ENCODE results near the gene HPSE2. TPM values are rescaled to one million over a fixed set of nuclear protein-coding genes. Genes with fewer than 3 reads are reported as not detected.

HPSE2 gene
- total and polyA plus RNA-seq, 8 donors: 0.04 to 1.1 (median 0.05) TPM; not detected in 5

DNA sequence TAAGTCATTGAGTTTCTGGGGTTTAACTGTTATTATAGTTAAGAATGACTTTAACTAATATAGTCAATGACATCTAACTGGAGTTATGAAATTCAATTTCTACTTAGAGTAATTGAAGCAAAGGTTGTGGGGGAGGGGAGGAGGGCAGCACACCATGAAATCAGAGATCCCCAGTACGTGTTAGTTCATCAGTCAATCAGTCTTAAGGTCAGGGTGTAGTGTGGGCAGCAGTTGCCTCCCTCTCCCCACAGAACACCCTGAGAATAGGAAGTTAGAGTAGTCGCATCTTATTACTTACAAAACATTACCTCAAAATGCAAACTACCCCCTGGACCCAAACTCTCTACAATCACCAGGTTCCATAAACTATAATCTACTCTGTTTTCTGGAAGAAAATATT lies 781.9 kb downstream of the HPSE2 start:
- no peak for FAIRE-seq
- WGBS, 2 donors: 80 to 91% methylated on average over 2 of the region's 2 CpGs
- TF ChIP-seq, protein P1, sequence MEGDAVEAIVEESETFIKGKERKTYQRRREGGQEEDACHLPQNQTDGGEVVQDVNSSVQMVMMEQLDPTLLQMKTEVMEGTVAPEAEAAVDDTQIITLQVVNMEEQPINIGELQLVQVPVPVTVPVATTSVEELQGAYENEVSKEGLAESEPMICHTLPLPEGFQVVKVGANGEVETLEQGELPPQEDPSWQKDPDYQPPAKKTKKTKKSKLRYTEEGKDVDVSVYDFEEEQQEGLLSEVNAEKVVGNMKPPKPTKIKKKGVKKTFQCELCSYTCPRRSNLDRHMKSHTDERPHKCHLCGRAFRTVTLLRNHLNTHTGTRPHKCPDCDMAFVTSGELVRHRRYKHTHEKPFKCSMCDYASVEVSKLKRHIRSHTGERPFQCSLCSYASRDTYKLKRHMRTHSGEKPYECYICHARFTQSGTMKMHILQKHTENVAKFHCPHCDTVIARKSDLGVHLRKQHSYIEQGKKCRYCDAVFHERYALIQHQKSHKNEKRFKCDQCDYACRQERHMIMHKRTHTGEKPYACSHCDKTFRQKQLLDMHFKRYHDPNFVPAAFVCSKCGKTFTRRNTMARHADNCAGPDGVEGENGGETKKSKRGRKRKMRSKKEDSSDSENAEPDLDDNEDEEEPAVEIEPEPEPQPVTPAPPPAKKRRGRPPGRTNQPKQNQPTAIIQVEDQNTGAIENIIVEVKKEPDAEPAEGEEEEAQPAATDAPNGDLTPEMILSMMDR (IDR thresholded peaks at IDR 0.05): no peak

DNA sequence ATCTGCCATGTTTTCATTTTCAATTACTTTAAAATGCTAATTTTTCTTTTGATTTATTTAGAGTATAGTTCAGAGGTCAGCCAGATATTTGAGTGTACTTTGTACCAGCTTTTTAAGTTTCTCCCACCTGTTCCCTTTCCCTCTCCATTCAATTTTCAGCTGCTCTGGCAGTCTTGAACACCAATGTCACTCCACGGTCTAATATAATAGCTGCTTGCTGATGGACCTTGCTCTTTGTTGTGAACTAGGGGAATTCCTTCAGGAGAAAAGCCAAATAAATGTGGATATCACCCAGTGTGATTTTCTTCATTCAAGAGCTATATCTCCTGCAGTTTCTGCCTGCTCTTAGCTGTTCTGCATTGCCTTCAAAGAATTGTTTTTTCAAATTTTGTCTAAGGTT lies 785.0 kb downstream of the HPSE2 start:
- FAIRE-seq (no peak), ATAC-seq (peak in 2 of 4 donors; percentile 11 to 56), DNase-seq (no peak)
- WGBS, 2 donors: 16 to 21% methylated on average over 1 of the region's 1 CpG
- Histone ChIP-seq H3K9me3 (no peaks in the 10 kb centered on the region), H3K4me3 (no peak overlapping the region), H3K27me3 (no peaks in the 10 kb centered on the region), H3K36me3 (no peaks in the 10 kb centered on the region), H3K4me1 (peaks cover 0 to 12% (median 0%) of the 10 kb centered on the region in 3 donors), H3K27ac (peak overlapping the region in 1 of 4 donors; percentile 9)
- TF ChIP-seq, protein P1 (IDR thresholded peaks at IDR 0.05): no peak
- intact Hi-C loops (cut with DNase I): no loop called here

More for the DNA sequence above, 781.9 kb downstream of the HPSE2 start:
- Histone ChIP-seq H3K36me3 (no peaks in the 10 kb centered on the region), H3K4me3 (no peak overlapping the region), H3K4me1 (peaks cover 0 to 9% (median 0%) of the 10 kb centered on the region in 3 donors), H3K27ac (no peak overlapping the region), H3K9me3 (no peaks in the 10 kb centered on the region), H3K27me3 (no peaks in the 10 kb centered on the region)
- intact Hi-C loops (cut with DNase I): no loop called here
- no peak for ATAC-seq
- DNase-seq: no peak

DNA sequence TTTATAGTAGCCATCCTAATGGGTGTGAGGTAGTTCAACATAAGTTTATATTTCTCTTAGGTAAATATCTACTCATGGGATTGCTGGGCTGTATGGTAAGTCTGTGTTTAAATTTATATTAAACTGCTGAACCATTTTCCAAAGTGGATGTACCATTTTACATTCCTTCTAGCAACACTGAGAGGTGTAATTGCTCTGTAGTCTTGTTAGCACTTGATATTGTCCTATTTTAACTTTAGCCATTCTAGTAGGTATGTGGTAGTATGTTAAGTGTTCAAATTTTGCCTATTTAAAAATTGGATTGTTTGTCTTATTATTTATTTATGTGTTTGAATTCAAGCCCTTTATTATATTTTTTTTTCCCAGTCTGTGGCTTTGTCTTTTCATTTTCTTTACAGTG lies 786.4 kb downstream of the HPSE2 start:
- Histone ChIP-seq H3K9me3 (no peaks in the 10 kb centered on the region), H3K27me3 (no peaks in the 10 kb centered on the region), H3K4me1 (peaks cover 0 to 12% (median 0%) of the 10 kb centered on the region in 3 donors), H3K36me3 (peaks cover 0 to 4% (median 0%) of the 10 kb centered on the region in 3 donors), H3K4me3 (no peak overlapping the region), H3K27ac (no peak overlapping the region)
- DNase-seq (no peak), ATAC-seq (no peak), FAIRE-seq (no peak)
- intact Hi-C loops (cut with DNase I): no loop called here
- TF ChIP-seq, protein P1 (IDR thresholded peaks at IDR 0.05): no peak

DNA sequence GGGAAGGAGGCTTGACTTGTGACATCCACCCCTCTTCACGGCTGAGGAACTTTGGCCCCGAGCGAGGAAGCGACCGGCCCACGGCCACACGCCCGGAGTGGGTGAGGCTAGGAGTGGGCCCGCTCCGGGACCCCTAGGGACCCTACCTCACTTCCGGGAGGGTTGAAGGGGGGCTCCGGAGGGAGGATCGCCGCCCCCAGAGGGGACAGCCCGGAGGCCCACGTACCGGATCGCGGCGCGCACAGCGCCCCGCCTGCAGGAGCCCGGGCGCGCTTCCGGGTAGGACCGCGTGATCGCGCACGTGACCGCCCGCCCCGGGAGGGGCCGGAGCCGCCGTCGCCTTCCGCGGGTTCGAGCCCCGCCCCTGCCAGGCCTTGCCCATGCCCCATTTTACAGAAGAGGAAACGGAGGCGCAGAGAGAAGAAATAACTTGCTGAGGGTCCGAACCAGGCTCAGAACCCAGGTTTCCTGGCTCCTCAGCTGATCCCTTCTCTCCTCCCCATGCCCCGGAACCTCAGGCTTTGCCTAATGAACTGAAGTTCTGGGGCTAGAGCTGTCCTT lies 788.9 kb downstream of the HPSE2 start, which contains the start of gene HPS1:
TSS of gene HPS1 (minus strand) at position 275 of the 561 bp plus-strand sequence. CDS start 3,695 bp downstream, outside the sequence.
- Histone ChIP-seq H3K27ac (peak within 1 kb of the TSS; percentile 68 to 87 (median 80)), H3K27me3 (no peaks in the 10 kb centered on the region), H3K36me3 (peaks cover 0 to 17% (median 0%) of the 10 kb centered on the region in 3 donors), H3K4me1 (peaks cover 0 to 12% (median 0%) of the 10 kb centered on the region in 3 donors), H3K4me3 (peak within 1 kb of the TSS; percentile 56 to 86 (median 78)), H3K9me3 (no peaks in the 10 kb centered on the region)
- ATAC-seq: peak; percentile 95 to 97 (median 96)
- no peak for FAIRE-seq
- DNase-seq: peak; percentile 74 to 94 (median 82)
- TF ChIP-seq, protein P1 (IDR thresholded peaks at IDR 0.05): no peak
- 2 to 3% methylated on average over 43 to 47 of the region's 47 CpGs for WGBS, 2 donors
- intact Hi-C loops (cut with DNase I): no loop called here

DNA sequence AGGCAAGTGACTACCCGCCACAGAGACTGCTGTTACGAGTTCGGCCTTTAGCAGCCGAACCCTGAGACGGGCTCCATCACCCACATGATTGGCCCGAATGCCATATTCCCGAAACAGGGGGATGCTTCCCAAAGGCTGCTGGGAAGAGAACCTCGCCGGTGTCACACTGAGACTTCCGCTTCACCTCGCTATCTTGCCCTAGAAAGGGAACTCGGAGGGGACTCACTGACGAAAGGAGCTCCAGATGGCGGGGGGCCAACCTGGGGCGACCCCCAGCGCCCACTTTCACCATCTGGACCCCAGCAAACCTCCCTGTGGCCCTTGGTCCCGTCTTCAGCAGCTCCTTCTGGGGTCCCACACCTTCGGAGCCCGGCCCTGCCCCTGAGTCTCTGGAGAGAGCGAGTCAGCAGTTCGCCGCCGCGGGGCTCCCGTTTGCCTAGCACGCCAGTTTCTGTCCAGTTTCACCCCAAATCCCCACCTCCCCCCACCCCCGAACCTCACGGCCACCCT lies 789.4 kb downstream of the HPSE2 start:
- FAIRE-seq (no peak), ATAC-seq (peak; percentile 45 to 71 (median 64)), DNase-seq (peak; percentile 19 to 85 (median 54))
- H3K36me3 ChIP-seq: peaks cover 0 to 17% (median 0%) of the 10 kb centered on the region in 3 donors
- peaks cover 0 to 12% (median 0%) of the 10 kb centered on the region in 3 donors for H3K4me1 ChIP-seq
- H3K27me3 ChIP-seq: no peaks in the 10 kb centered on the region
- H3K27ac ChIP-seq: peak overlapping the region; percentile 68 to 87 (median 80)
- 1 to 3% methylated on average over 28 of the region's 28 CpGs for WGBS, 2 donors
- H3K4me3 ChIP-seq: peak overlapping the region; percentile 56 to 86 (median 78)
- TF ChIP-seq, protein P1 (IDR thresholded peaks at IDR 0.05): no peak
- intact Hi-C loops (cut with DNase I): no loop called here
- no peaks in the 10 kb centered on the region for H3K9me3 ChIP-seq

Measured in pancreas (tissue), 10 donors.